Measurements from ENCODE around the gene TAX1BP3.

GRCh38 chr17:3645310-3645709, 23.1 kb downstream of the TAX1BP3 start:
- no peak for TF ChIP-seq CTCF (conservative IDR thresholded peaks at IDR 0.05 in 1 of 2, IDR thresholded peaks at IDR 0.05 in 1 of 2; ENCODE audit: low read depth in 1 of 2, low read length in 2 of 2)
- TF ChIP-seq EZH2 (IDR thresholded peaks at IDR 0.05; ENCODE audit: low read length, missing control alignments) = no peak
